Gastrocnemius medialis (tissue), 4 donors: ENCODE data around the gene RNLS.

Experiments
- CTCF ChIP-seq, 5 experiments: fragments of 450-650 bp in 3 of 5; fragments of 200-600 bp in 2 of 5; sonication (generic) in 2 of 5; IDR thresholded peaks in 4 of 5; conservative IDR thresholded peaks in 1 of 5; 1 replicate in 4 of 5; 2 replicates in 1 of 5; pipeline ENCODE4 v1.5.1; 2016 to 2019; ENCODE audit warnings: antibody characterized with exemption in 5 of 5, mild to moderate bottlenecking in 3 of 5, moderate library complexity in 3 of 5
- POLR2A ChIP-seq, 2 donors: fragments of 450-650 bp; IDR thresholded peaks; one replicate each; pipeline ENCODE4 v1.6.1; 2017; ENCODE audit warnings: antibody characterized with exemption in 2 of 2, mild to moderate bottlenecking in 2 of 2, moderate library complexity in 2 of 2

- TF ChIP-seq CTCF (IDR thresholded peaks at IDR 0.05 in 4 of 5, conservative IDR thresholded peaks at IDR 0.05 in 1 of 5) (no peak), POLR2A (IDR thresholded peaks at IDR 0.05) (no peak)
Measured at GRCh38 chr10:88388324-88388723, 194.8 kb downstream of the RNLS start.
